Right lobe of liver (tissue), 6 donors: Measurements from ENCODE around the gene LCN10. TPM values are rescaled to one million over a fixed set of nuclear protein-coding genes. Genes with fewer than 3 reads are reported as not detected.

Experiments used
- ATAC-seq, 4 donors: fragments of 200-7000 bp; cut with Tn5 transposase; one replicate each; pipeline ENCODE4 v1.9.1; 2020; ENCODE audit warnings: mild to moderate bottlenecking in 4 of 4, moderate library complexity in 4 of 4
- DNase-seq, 3 donors: peaks; one replicate each; pipeline ENCODE4 v3.0.0-alpha.2; 2020
- H3K27ac ChIP-seq, 3 donors: fragments of 200-600 bp; one replicate each; pipeline ENCODE4 v1.8.0; 2022
- H3K27me3 ChIP-seq, 2 donors: fragments of 200-600 bp; one replicate each; pipeline ENCODE4 v1.8.0; 2022
- H3K36me3 ChIP-seq, 4 donors: fragments of 200-600 bp; sonication (generic) in 1 of 4; one replicate each; pipeline versions ENCODE4 v1.5.1 to v1.8.0; 2017 to 2022; ENCODE audit warnings: control low read depth in 1 of 4
- H3K4me1 ChIP-seq, 4 donors: fragments of 200-600 bp; sonication (generic) in 1 of 4; one replicate each; pipeline versions ENCODE4 v1.5.1 to v1.8.0; 2017 to 2022; ENCODE audit warnings: control low read depth in 1 of 4
- H3K4me3 ChIP-seq, 3 donors: fragments of 200-600 bp; one replicate each; pipeline ENCODE4 v1.8.0; 2022
- H3K9me3 ChIP-seq, 4 donors: fragments of 200-600 bp; sonication (generic) in 1 of 4; one replicate each; pipeline versions ENCODE4 v1.5.1 to v1.8.0; 2017 to 2022; ENCODE audit warnings: control low read depth in 1 of 4
- POLR2A ChIP-seq: fragments of 450-650 bp; IDR thresholded peaks from one replicate; pipeline ENCODE4 v1.6.1; 2017; ENCODE audit warnings: antibody characterized with exemption, mild to moderate bottlenecking
- WGBS: methylation state at CpG from one replicate; pipeline ENCODE4 v1.1.6; 2018; ENCODE audit warnings: low coverage, low lambda C conversion rate; ENCODE audit not compliant: insufficient coverage; ENCODE audit errors: missing lambda C conversion rate; 5-methylcytosine and 5-hydroxymethylcytosine counted together
- intact Hi-C, 2 donors: fragments of 100-400 bp; cut with DNase I; formaldehyde crosslinking; loops; one replicate each; pipeline versions ENCODE4 v1.11.2 to v1.14.1; 2022
- total RNA-seq, 6 experiments: library from RNA; depleted of rRNA in 2 of 6; stranded (reverse); fragments of >200 nt in 2 of 6; fragmentation: NEBNext Ultra II Directional in 3 of 6; extraction: Animal tissue kit (Norgen Biotek cat#: 25700) in 3 of 6; gene quantifications; one replicate each; pipeline versions ENCODE4 v1.1.0 to v1.2.4, GENCODE V29; 2016 to 2023
- TF ChIP-seq, protein P1 (sequence below), 4 donors: fragments of 200-600 bp in 3 of 4; fragments of 450-650 bp in 1 of 4; IDR thresholded peaks; one replicate each; pipeline versions ENCODE4 v1.5.1 to v1.8.0; 2016 to 2022; ENCODE audit warnings: antibody characterized with exemption in 4 of 4, mild to moderate bottlenecking in 2 of 4
- donor health status: DM: no; HTN: yes; CAD: no.
- donor health status: DM: no; HTN: no; CAD: no.
- donor health status: DM: no; HTN: no; CAD: no.
- donor health status: DM: no; HTN: yes; CAD: no.
- donor health status: DM: no; HTN: yes; CAD: no.

Gene LCN10
- total RNA-seq, 6 experiments from 2014 or later: 0.23 to 0.81 (median 0.32) TPM; not detected in 2

DNA sequence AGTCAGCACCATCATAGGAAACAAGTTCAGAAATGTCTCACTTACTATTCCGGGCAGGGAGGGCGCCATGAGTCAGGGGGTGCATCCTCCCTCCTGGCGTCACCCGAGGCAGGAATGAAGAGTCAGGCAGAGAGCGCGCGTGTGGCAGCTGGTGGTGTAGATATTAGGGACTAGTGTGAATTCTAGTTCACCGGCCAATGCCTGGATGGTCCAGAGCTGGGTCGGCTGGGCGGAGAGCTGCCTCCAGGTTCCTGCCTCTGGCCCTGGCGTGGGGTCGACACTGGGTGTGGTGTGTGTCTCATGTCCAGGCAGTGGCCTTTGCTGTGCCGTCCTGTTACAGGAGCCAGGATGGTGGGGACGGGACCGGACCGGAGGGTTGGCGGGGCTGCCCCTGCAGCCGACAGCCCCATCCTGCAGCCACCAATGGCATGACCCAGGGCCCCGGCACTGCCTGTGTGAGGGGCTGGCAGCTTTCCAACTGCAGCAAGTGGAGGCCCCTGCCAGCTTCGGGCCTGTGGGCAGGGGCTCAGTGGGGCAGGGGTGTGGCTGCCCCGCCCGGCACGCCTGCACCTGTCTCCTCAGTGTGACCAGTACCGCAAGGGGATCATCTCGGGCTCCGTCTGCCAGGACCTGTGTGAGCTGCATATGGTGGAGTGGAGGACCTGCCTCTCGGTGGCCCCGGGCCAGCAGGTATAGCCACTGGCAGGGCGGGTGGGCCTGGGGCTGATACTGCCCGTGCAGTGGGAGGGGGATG, 21.2 kb downstream of the LCN10 start:
- TF ChIP-seq, protein P1, sequence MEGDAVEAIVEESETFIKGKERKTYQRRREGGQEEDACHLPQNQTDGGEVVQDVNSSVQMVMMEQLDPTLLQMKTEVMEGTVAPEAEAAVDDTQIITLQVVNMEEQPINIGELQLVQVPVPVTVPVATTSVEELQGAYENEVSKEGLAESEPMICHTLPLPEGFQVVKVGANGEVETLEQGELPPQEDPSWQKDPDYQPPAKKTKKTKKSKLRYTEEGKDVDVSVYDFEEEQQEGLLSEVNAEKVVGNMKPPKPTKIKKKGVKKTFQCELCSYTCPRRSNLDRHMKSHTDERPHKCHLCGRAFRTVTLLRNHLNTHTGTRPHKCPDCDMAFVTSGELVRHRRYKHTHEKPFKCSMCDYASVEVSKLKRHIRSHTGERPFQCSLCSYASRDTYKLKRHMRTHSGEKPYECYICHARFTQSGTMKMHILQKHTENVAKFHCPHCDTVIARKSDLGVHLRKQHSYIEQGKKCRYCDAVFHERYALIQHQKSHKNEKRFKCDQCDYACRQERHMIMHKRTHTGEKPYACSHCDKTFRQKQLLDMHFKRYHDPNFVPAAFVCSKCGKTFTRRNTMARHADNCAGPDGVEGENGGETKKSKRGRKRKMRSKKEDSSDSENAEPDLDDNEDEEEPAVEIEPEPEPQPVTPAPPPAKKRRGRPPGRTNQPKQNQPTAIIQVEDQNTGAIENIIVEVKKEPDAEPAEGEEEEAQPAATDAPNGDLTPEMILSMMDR (IDR thresholded peaks at IDR 0.05): no peak
- no peak for TF ChIP-seq POLR2A
- ATAC-seq: peak in 3 of 4 donors; percentile 6 to 17 (median 9)
- H3K27ac ChIP-seq: no peak overlapping the region

DNA sequence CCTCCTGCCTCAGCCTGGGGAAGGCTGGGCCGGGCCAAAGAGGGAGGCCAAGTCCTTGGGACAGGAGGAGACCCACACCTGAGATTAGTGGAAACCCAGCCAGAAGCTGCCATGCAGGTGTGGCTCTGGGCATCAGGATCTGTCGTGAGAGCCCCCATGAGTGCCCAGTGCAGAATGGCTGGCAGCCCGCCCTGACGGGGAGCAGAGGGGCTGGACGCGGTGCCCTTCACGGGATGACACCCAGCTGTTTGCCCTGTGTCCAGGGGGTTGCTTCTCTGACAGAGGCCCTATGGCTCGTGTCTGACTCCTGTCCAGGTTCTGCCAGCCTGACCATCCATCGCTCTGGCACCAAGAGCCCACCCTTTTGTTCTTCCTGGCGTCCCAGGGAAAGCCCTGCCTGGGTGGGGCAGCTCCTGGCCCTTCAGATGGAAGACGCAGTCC, 21.8 kb downstream of the LCN10 start:
- H3K9me3 ChIP-seq: no peaks in the 10 kb centered on the region
- H3K4me1 ChIP-seq: peaks cover 0 to 9% (median under 1%) of the 10 kb centered on the region in 4 donors
- ATAC-seq (peak in 1 of 4 donors; percentile 1), DNase-seq (no peak)
- no peak overlapping the region for H3K4me3 ChIP-seq
- TF ChIP-seq, protein P1 (IDR thresholded peaks at IDR 0.05): no peak
- TF ChIP-seq POLR2A: no peak
- 60% methylated on average over 1 of the region's 11 CpGs for WGBS
- intact Hi-C loops: no loop called here
- peaks cover 0 to 36% (median 22%) of the 10 kb centered on the region in 4 donors for H3K36me3 ChIP-seq
- H3K27ac ChIP-seq: no peak overlapping the region
- no peaks in the 10 kb centered on the region for H3K27me3 ChIP-seq

More for the DNA sequence above, 21.2 kb downstream of the LCN10 start:
- Histone ChIP-seq H3K27me3 (no peaks in the 10 kb centered on the region), H3K4me3 (no peak overlapping the region), H3K9me3 (no peaks in the 10 kb centered on the region), H3K36me3 (peaks cover 0 to 39% (median 24%) of the 10 kb centered on the region in 4 donors), H3K4me1 (peaks cover 0 to 15% (median 4%) of the 10 kb centered on the region in 4 donors)
- peak in 1 of 3 donors; percentile 55 for DNase-seq
- intact Hi-C loops: no loop called here
- 79% methylated on average over 3 of the region's 30 CpGs for WGBS

DNA sequence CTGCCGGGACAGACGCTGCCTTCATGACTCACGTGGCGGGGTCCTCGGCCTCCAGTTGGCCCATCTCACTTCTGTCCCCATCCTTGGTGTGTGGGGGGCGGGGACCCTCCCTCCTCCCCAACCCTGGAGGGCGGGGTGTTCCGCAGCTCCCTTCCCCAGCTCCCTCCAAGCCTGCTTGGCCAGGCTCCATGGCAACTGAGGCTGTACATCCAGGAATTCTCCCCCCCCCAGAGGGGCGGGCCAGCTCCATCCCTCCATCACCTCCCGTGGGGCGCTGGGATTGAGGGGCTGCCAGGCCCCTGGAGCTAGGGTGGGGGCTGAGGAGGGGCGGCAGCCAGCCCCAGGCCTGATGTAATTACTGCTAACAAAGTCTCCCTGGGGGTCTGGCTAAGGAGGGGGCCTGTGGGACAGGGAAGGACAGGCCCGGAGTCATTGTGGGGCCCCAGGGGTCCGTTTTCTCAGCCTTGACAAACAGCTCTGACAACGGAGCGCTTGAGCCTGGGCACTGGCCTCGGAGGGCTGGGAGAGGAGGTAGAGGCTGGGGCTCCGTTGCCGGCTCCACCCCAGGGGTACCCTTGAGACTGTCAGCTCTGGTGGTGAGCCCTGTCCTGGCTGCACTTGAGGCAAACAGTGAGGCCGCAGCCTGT, 22.4 kb downstream of the LCN10 start:
- DNase-seq (no peak), ATAC-seq (peak in 1 of 4 donors; percentile 1)
- Histone ChIP-seq H3K4me1 (peaks cover 0 to 5% (median 0%) of the 10 kb centered on the region in 4 donors), H3K27ac (no peak overlapping the region), H3K27me3 (no peaks in the 10 kb centered on the region), H3K9me3 (no peaks in the 10 kb centered on the region), H3K36me3 (peaks cover 0 to 30% (median 19%) of the 10 kb centered on the region in 4 donors), H3K4me3 (no peak overlapping the region)
- 73% methylated on average over 6 of the region's 20 CpGs for WGBS
- intact Hi-C loops: no loop called here
- no peak for TF ChIP-seq POLR2A
- TF ChIP-seq, protein P1 (IDR thresholded peaks at IDR 0.05): no peak

DNA sequence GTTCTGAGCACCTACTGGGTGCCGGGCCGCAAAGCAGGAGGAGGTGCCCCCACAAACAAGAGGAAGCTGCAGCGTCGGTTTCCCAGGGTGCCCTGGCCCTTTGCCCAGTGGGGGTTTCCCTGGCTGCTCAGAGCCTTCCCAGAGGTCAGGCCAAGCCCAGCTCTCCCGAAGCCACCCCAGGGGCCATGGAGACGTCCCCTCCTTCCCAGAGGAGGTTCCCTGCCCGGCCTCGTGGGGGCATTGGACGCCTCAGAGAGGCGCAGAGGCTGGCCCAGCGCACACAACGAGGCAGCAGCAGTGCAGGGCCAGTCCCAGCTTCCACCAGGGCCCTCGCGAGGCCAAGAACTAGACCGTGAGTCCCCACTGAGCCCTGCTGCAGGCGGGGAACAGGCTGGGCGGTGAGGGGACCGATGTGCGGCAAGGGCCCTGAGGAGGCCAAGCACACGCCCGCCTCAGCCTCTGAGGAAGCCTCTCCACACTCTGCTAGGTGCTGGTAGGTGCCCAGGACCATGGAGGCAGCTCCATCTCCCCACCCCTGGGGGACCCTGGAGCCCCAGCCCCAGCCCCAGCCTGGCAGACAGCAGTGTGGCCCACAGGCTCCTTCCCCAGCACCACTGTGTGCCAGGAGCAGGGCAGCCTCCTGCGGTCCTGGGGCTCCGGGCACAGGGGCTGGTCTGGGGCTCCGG, 23.4 kb downstream of the LCN10 start:
- no CpG with 5 or more reads among the region's 24 CpGs for WGBS
- no peak overlapping the region for H3K27ac ChIP-seq
- TF ChIP-seq, protein P1 (IDR thresholded peaks at IDR 0.05): no peak
- no peak for TF ChIP-seq POLR2A
- ATAC-seq: peak; percentile 8 to 27 (median 17)
- no peak overlapping the region for H3K4me3 ChIP-seq
- intact Hi-C loops: no loop called here
- peaks cover 0 to 20% (median 12%) of the 10 kb centered on the region in 4 donors for H3K36me3 ChIP-seq
- H3K4me1 ChIP-seq: peaks cover 0 to 5% (median 0%) of the 10 kb centered on the region in 4 donors
- H3K27me3 ChIP-seq: no peaks in the 10 kb centered on the region
- DNase-seq: peak in 2 of 3 donors; percentile 60 to 64
- H3K9me3 ChIP-seq: no peaks in the 10 kb centered on the region
